GM04503 (cell line): Measurements from ENCODE around the gene NDUFAF2.
"Not testable (repeated sequence)": the region's sequence is repeated elsewhere in the genome, so short reads cannot be mapped to it uniquely, and the experiment has no call there.

Source experiments
- DNase-seq: peaks from one replicate; pipeline ENCODE4 v3.0.0-alpha.2; 2012; ENCODE audit warnings: low read depth

The NDUFAF2 gene

GRCh38 chr5:61177716-61178115, 232.7 kb downstream of the NDUFAF2 start:
- no peak for DNase-seq

- DNase-seq, result no peak
Measured at GRCh38 chr5:61178702-61179101, 233.7 kb downstream of the NDUFAF2 start.

- DNase-seq, result no peak
Measured at GRCh38 chr5:61180886-61181285, 235.9 kb downstream of the NDUFAF2 start.

- no peak for DNase-seq
Measured at GRCh38 chr5:61182449-61182848, 237.4 kb downstream of the NDUFAF2 start.

GRCh38 chr5:61183538-61183937, 238.5 kb downstream of the NDUFAF2 start:
- no peak for DNase-seq

GRCh38 chr5:61184708-61185107, 239.7 kb downstream of the NDUFAF2 start:
- no peak for DNase-seq

GRCh38 chr5:61186634-61187033, 241.6 kb downstream of the NDUFAF2 start:
- no peak for DNase-seq

- DNase-seq, result not testable (repeated sequence)
Measured at GRCh38 chr5:61187352-61187751, 242.3 kb downstream of the NDUFAF2 start.

GRCh38 chr5:61187826-61188225, 242.8 kb downstream of the NDUFAF2 start:
- DNase-seq, result not testable (repeated sequence)

- DNase-seq, result no peak
Measured at GRCh38 chr5:61198606-61199005, 253.6 kb downstream of the NDUFAF2 start.

- DNase-seq, result no peak
Measured at GRCh38 chr5:61200582-61201155, 255.7 kb downstream of the NDUFAF2 start.

- peak; percentile 19 for DNase-seq
Measured at GRCh38 chr5:61202213-61202612, 257.2 kb downstream of the NDUFAF2 start.
